GM12878 (cell line): ENCODE measurements around the gene GVQW3. TPM values are rescaled to one million over a fixed set of nuclear protein-coding genes. Genes with fewer than 3 reads are reported as not detected.

Source experiments
- ATAC-seq: fragments of 200-7000 bp; cut with Tn5 transposase; 3 replicates; pipeline ENCODE4 v1.9.1; 2020; ENCODE audit warnings: mild to moderate bottlenecking, moderate library complexity
- BruUV-seq: library from RNA; stranded (reverse); fragments of 400-500 nt; replicated peaks from 2 replicates; lab custom pipeline; 2021; lab: Mats Ljungman, UMichigan
- CTCF ChIA-PET: fragments of 300-600 bp; sonication (Branson Sonifier 250); formaldehyde crosslinking; extraction: SDS; loops from one replicate; lab custom pipeline; 2021; ENCODE audit warnings: inconsistent platforms; lab: Yijun Ruan, JAX
- POLR2A ChIA-PET: fragments of 350-600 bp; formaldehyde crosslinking; extraction: SDS; loops from one replicate; lab custom pipeline; 2021; ENCODE audit warnings: inconsistent platforms; lab: Charles Lee
- RAD21 ChIA-PET: fragments of 300-600 bp; sonication (Branson Sonifier 250); formaldehyde crosslinking; loops from one replicate; lab custom pipeline; 2023; ENCODE audit warnings: antibody characterized with exemption; ENCODE audit not compliant: unreplicated experiment; lab: Charles Lee
- SMC1A ChIA-PET: fragments of 300-600 bp; sonication (Branson Sonifier 250); formaldehyde crosslinking; loops from one replicate; lab custom pipeline; 2023; ENCODE audit not compliant: unreplicated experiment, uncharacterized antibody; lab: Charles Lee
- DNase-seq: peaks from one replicate; pipeline ENCODE4 v3.0.0-alpha.2; 2011; ENCODE audit warnings: low read depth, low spot score
- FAIRE-seq: peaks from 3 replicates; lab custom pipeline; 2011; peaks lifted over from hg19 to GRCh38; lab: Jason Lieb, UNC
- H2AFZ ChIP-seq: 2 replicates; pipeline ENCODE4 v1.6.0; 2011; ENCODE audit warnings: low read depth, low read length, control low read depth; ENCODE audit not compliant: control insufficient read depth
- H3K27ac ChIP-seq: 2 replicates; pipeline ENCODE4 v1.5.1; 2011; ENCODE audit warnings: control low read depth; ENCODE audit not compliant: control insufficient read depth, insufficient read depth
- H3K27me3 ChIP-seq, 2 experiments: replicated peaks in 1 of 2; 2 replicates each; pipeline versions ENCODE4 v1.6.0 to v1.6.1; 2011; ENCODE audit warnings: low read length in 1 of 2; ENCODE audit not compliant: control insufficient read depth in 2 of 2, insufficient read depth in 2 of 2
- H3K36me3 ChIP-seq, 2 experiments: 2 replicates each; pipeline ENCODE4 v1.5.1; 2011; ENCODE audit warnings: low read length in 1 of 2; ENCODE audit not compliant: control insufficient read depth in 2 of 2, insufficient read depth in 2 of 2
- H3K4me1 ChIP-seq: 2 replicates; pipeline ENCODE4 v1.6.1; 2011; ENCODE audit warnings: mild to moderate bottlenecking, low read length, moderate library complexity, mixed read lengths; ENCODE audit not compliant: control insufficient read depth, insufficient read depth
- H3K4me2 ChIP-seq: 2 replicates; pipeline ENCODE4 v1.6.0; 2011; ENCODE audit warnings: control low read depth; ENCODE audit not compliant: control insufficient read depth, insufficient read depth
- H3K4me3 ChIP-seq: fragments of 200-600 bp; sonication (generic); 2 replicates; pipeline ENCODE4 v1.5.1; 2016
- H3K79me2 ChIP-seq: 2 replicates; pipeline ENCODE4 v1.6.0; 2011; ENCODE audit warnings: low read length; ENCODE audit not compliant: control insufficient read depth, insufficient read depth
- H3K9ac ChIP-seq: 2 replicates; pipeline ENCODE4 v1.8.0; 2011; ENCODE audit warnings: low read length, control low read depth, mixed read lengths; ENCODE audit not compliant: control insufficient read depth, insufficient read depth
- H3K9me3 ChIP-seq: replicated peaks from 3 replicates; pipeline ENCODE4 v1.5.1; 2011; ENCODE audit warnings: mild to moderate bottlenecking, low read length; ENCODE audit not compliant: control insufficient read depth, insufficient read depth
- H4K20me1 ChIP-seq: 2 replicates; pipeline ENCODE4 v1.6.0; 2011; ENCODE audit not compliant: control insufficient read depth, insufficient read depth
- BACH1 ChIP-seq: fragments of 450-650 bp; IDR thresholded peaks from 2 replicates; pipeline ENCODE4 v1.6.1; 2017; ENCODE audit warnings: mild to moderate bottlenecking, borderline replicate concordance
- CEBPB ChIP-seq, 2 experiments: fragments of 150-350 bp in 1 of 2; IDR thresholded peaks; 2 replicates each; pipeline ENCODE4 v1.6.1; 2012 to 2014; ENCODE audit warnings: low read depth in 2 of 2, low read length in 2 of 2, borderline replicate concordance in 1 of 2, inconsistent platforms in 1 of 2
- CREB1 ChIP-seq: IDR thresholded peaks from 2 replicates; pipeline ENCODE4 v1.6.1; 2012; ENCODE audit warnings: low read depth, mild to moderate bottlenecking, inconsistent platforms
- CREM ChIP-seq: IDR thresholded peaks from 2 replicates; pipeline ENCODE4 v1.6.1; 2014; ENCODE audit warnings: antibody characterized with exemption, low read depth
- EED ChIP-seq: sonication (generic); IDR thresholded peaks from 2 replicates; pipeline ENCODE4 v1.6.1; 2016; ENCODE audit warnings: antibody characterized with exemption, low read depth
- EZH2 ChIP-seq: IDR thresholded peaks from 2 replicates; pipeline ENCODE4 v1.6.1; 2012; ENCODE audit warnings: low read depth, mild to moderate bottlenecking, control low read depth, inconsistent platforms, low read length, borderline replicate concordance; ENCODE audit not compliant: control insufficient read depth
- KAT2A ChIP-seq: conservative IDR thresholded peaks from 2 replicates; pipeline ENCODE4 v1.6.1; 2011; ENCODE audit warnings: low read depth, low read length; ENCODE audit not compliant: control insufficient read depth
- KLF5 ChIP-seq: fragments of 450-650 bp; IDR thresholded peaks from 2 replicates; pipeline ENCODE4 v1.6.1; 2014; ENCODE audit warnings: mild to moderate bottlenecking; ENCODE audit not compliant: partially characterized antibody
- MYC ChIP-seq: IDR thresholded peaks from 2 replicates; pipeline ENCODE4 v1.6.1; 2011; ENCODE audit warnings: mild to moderate bottlenecking, low read length, moderate library complexity, inconsistent platforms; ENCODE audit not compliant: insufficient read depth, insufficient replicate concordance, insufficient read length, severe bottlenecking
- NBN ChIP-seq: fragments of 450-650 bp; IDR thresholded peaks from 2 replicates; pipeline ENCODE4 v1.6.1; 2016
- NFYB ChIP-seq: IDR thresholded peaks from 2 replicates; pipeline ENCODE4 v1.6.1; 2011; ENCODE audit warnings: low read depth, mild to moderate bottlenecking, low read length, improper control_type of control experiment, moderate library complexity; ENCODE audit not compliant: insufficient read depth
- PML ChIP-seq: IDR thresholded peaks from 2 replicates; pipeline ENCODE4 v1.6.1; 2012; ENCODE audit warnings: low read length, inconsistent platforms
- POLR2A ChIP-seq: IDR thresholded peaks from 2 replicates; pipeline ENCODE4 v1.6.1; 2011; ENCODE audit warnings: low read depth, mild to moderate bottlenecking, low read length
- RB1 ChIP-seq: fragments of 450-650 bp; formaldehyde crosslinking; IDR thresholded peaks from 2 replicates; pipeline ENCODE4 v1.6.1; 2017; ENCODE audit warnings: mild to moderate bottlenecking, borderline replicate concordance
- RFX5 ChIP-seq: IDR thresholded peaks from 2 replicates; pipeline ENCODE4 v1.6.1; 2011; ENCODE audit warnings: low read depth, low read length, improper control_type of control experiment
- SMARCA5 ChIP-seq: fragments of 450-650 bp; IDR thresholded peaks from 2 replicates; pipeline ENCODE4 v1.6.1; 2017; ENCODE audit warnings: mild to moderate bottlenecking
- SREBF2 ChIP-seq: IDR thresholded peaks from 2 replicates; pipeline ENCODE4 v1.6.1; 2012; ENCODE audit warnings: mild to moderate bottlenecking, low read length
- STAT1 ChIP-seq: fragments of 450-650 bp; conservative IDR thresholded peaks from 2 replicates; pipeline ENCODE4 v1.6.1; 2014; ENCODE audit warnings: antibody characterized with exemption, mild to moderate bottlenecking
- SUZ12 ChIP-seq: fragments of 200-600 bp; sonication (generic); IDR thresholded peaks from one replicate; pipeline ENCODE4 v1.6.1; 2018; ENCODE audit warnings: antibody characterized with exemption, mild to moderate bottlenecking; ENCODE audit not compliant: unreplicated experiment
- TBL1XR1 ChIP-seq: IDR thresholded peaks from 2 replicates; pipeline ENCODE4 v1.6.1; 2012; ENCODE audit warnings: low read depth, low read length, improper control_type of control experiment
- in situ Hi-C: fragments of 300-500 bp; cut with MboI; formaldehyde crosslinking; loops from 9 replicates; pipeline ENCODE4 v1.14.3; 2018; ENCODE audit warnings: mixed read lengths
- intact Hi-C: fragments of 100-400 bp; cut with micrococcal nuclease; formaldehyde crosslinking; loops from one replicate; pipeline ENCODE4 v1.14.2; 2022; ENCODE audit not compliant: unreplicated experiment
- polyA plus RNA-seq, 11 experiments: library from polyadenylated mRNA; depleted of rRNA in 4 of 11; unstranded in 6 of 11; stranded (reverse) in 5 of 11; fragments of >200 nt; fragmentation: Nextera tagmentation in 4 of 11; fragmentation: Illumina TruSeq in 1 of 11; extraction: Ambion mirVana in 4 of 11; extraction: Trizol in 1 of 11; gene quantifications; 1 replicate in 1 of 11; 2 replicates in 10 of 11; pipeline versions ENCODE4 v1.2.1 to v1.2.3, GENCODE V29; 2011 to 2016; ENCODE audit warnings: inconsistent platforms in 2 of 11, missing spikeins in 2 of 11, low read depth in 1 of 11
- total RNA-seq, 4 experiments: library from RNA; depleted of rRNA in 3 of 4; stranded (reverse); fragments of >200 nt in 3 of 4; fragmentation: Illumina TruSeq in 1 of 4; extraction: Trizol in 1 of 4; gene quantifications; 2 replicates each; pipeline versions ENCODE4 v1.2.1 to v1.2.3, GENCODE V29; 2013 to 2021
- TF ChIP-seq, protein P1 (sequence below): IDR thresholded peaks from 2 replicates; pipeline ENCODE4 v1.6.1; 2011; ENCODE audit warnings: mild to moderate bottlenecking, low read depth, low read length, moderate library complexity; ENCODE audit not compliant: insufficient replicate concordance
- TF ChIP-seq, protein P2 (sequence below): IDR thresholded peaks from 2 replicates; pipeline ENCODE4 v1.6.1; 2012; ENCODE audit warnings: low read depth, low read length, improper control_type of control experiment
- TF ChIP-seq, protein P3 (sequence below): IDR thresholded peaks from 2 replicates; pipeline ENCODE4 v1.6.1; 2011; ENCODE audit warnings: borderline replicate concordance, low read depth, mild to moderate bottlenecking, moderate library complexity, low read length; ENCODE audit not compliant: insufficient read depth, poor library complexity, severe bottlenecking

The GVQW3 gene
- total and polyA plus RNA-seq, 10 of the 15 experiments (the other 5 are each of a cell fraction or from before 2014, with no cell fraction given) = 0.13 to 3.3 (median 1.7) TPM

DNA sequence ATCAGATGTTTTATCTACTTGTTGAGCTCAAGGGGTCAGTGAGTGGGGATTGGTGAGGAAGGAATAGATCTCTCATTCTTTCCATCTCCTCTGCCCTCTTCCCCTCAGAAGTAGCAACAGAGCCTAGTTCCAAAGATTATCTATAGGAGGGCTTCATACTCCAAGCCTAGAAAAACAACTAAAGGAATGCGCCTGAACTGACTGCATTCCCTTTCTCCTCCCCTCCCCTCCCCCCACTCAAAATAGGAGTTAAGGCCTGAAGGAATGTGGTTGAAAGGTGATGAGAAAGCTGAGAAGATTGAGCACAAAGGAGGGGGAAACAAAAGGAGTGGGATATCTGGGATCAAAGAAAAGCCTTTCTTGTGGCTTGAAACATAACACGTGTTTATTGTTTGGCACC lies 74.2 kb downstream of the GVQW3 start (continued):
- TF ChIP-seq NFYB (no peak), TBL1XR1 (no peak), CEBPB (IDR thresholded peaks at IDR 0.05; ENCODE audit: borderline replicate concordance in 1 of 2, low read depth in 2 of 2, low read length in 2 of 2) (no peak), CREM (no peak), EED (no peak)
- TF ChIP-seq, protein P1, sequence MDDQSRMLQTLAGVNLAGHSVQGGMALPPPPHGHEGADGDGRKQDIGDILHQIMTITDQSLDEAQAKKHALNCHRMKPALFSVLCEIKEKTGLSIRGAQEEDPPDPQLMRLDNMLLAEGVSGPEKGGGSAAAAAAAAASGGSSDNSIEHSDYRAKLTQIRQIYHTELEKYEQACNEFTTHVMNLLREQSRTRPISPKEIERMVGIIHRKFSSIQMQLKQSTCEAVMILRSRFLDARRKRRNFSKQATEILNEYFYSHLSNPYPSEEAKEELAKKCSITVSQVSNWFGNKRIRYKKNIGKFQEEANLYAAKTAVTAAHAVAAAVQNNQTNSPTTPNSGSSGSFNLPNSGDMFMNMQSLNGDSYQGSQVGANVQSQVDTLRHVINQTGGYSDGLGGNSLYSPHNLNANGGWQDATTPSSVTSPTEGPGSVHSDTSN = no peak

DNA sequence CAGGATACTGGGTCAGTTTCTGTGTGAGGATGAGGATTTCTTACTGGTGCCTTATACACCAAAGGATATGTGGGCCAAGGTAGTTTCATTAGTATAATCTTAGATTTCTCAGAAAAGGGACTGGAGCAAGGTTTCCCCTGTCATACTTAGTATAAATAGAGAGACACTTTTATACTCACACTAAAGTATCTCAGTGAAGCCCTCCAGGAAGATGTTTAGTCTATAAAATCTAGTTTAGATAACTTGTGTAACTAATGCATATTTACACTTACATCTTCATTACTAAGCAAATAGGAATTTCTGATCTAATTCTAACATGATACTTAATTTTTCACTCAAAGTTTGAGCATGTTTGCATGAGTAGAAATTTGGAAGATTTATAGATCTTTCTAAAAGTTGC lies 74.8 kb downstream of the GVQW3 start:
- FAIRE-seq = no peak
- Histone ChIP-seq H3K4me2 (no peak overlapping the region), H3K4me1 (no peaks in the 10 kb centered on the region), H3K9ac (no peak overlapping the region), H3K27ac (no peak overlapping the region), H3K79me2 (no peaks in the 10 kb centered on the region), H3K4me3 (no peak overlapping the region), H3K9me3 (no peaks in the 10 kb centered on the region), H4K20me1 (no peaks in the 10 kb centered on the region), H3K36me3 (peaks cover 0 to 1% of the 10 kb centered on the region in 2 experiments; a peak in 3 of 4 replicates), H3K27me3 (no peaks in the 10 kb centered on the region), H2AFZ (no peak overlapping the region)
- in situ Hi-C loops (no loop called here), intact Hi-C loops (no loop called here)
- ChIA-PET CTCF (interaction anchor here (0.8 to 1.0 kb wide), 2 partner anchors 9 to 10 kb away, joined by 3 read pairs; no protein-coding TSS in a partner anchor), SMC1A (interaction anchor here (0.8 to 1.2 kb wide), 2 partner anchors 8 to 10 kb away, joined by 4 read pairs; no protein-coding TSS in a partner anchor), RAD21 (no interaction called here), POLR2A (no interaction called here)
- no peak for ATAC-seq
- no peak for DNase-seq
- no TSS peak for BruUV-seq
- TF ChIP-seq, protein P2, sequence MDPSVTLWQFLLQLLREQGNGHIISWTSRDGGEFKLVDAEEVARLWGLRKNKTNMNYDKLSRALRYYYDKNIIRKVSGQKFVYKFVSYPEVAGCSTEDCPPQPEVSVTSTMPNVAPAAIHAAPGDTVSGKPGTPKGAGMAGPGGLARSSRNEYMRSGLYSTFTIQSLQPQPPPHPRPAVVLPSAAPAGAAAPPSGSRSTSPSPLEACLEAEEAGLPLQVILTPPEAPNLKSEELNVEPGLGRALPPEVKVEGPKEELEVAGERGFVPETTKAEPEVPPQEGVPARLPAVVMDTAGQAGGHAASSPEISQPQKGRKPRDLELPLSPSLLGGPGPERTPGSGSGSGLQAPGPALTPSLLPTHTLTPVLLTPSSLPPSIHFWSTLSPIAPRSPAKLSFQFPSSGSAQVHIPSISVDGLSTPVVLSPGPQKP = no peak
- TF ChIP-seq MYC (no peak), POLR2A (no peak), RFX5 (no peak), STAT1 (no peak), BACH1 (no peak), NBN (no peak), CREB1 (no peak), KAT2A (no peak), RB1 (no peak), SMARCA5 (no peak), SUZ12 (no peak), KLF5 (no peak), EZH2 (no peak), SREBF2 (no peak), PML (no peak)
- TF ChIP-seq, protein P3, sequence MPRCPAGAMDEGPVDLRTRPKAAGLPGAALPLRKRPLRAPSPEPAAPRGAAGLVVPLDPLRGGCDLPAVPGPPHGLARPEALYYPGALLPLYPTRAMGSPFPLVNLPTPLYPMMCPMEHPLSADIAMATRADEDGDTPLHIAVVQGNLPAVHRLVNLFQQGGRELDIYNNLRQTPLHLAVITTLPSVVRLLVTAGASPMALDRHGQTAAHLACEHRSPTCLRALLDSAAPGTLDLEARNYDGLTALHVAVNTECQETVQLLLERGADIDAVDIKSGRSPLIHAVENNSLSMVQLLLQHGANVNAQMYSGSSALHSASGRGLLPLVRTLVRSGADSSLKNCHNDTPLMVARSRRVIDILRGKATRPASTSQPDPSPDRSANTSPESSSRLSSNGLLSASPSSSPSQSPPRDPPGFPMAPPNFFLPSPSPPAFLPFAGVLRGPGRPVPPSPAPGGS = no peak
